NCI-H2227 (cell line): ENCODE results near the gene TRIM46.

Experiments used
- DNase-seq: peaks from one replicate; lab custom pipeline; 2025; ENCODE audit not compliant: unreplicated experiment; lab: John Stamatoyannopoulos, UW

The TRIM46 gene

GRCh38 chr1:155171836-155172731 lies 1.6 kb upstream of the TRIM46 start:
- no peak for DNase-seq

GRCh38 chr1:155172732-155173477 lies 744 bp upstream of the TRIM46 start, which contains the start of gene KRTCAP2:
Gene KRTCAP2, minus strand, starts transcription at chr1:155173304. Its CDS starts 80 bp downstream, at chr1:155173224.
- peak; percentile 98 for DNase-seq

- peak; percentile 90 for DNase-seq
Observed at GRCh38 chr1:155174324-155175280, 953 bp downstream of the TRIM46 start.

DNA sequence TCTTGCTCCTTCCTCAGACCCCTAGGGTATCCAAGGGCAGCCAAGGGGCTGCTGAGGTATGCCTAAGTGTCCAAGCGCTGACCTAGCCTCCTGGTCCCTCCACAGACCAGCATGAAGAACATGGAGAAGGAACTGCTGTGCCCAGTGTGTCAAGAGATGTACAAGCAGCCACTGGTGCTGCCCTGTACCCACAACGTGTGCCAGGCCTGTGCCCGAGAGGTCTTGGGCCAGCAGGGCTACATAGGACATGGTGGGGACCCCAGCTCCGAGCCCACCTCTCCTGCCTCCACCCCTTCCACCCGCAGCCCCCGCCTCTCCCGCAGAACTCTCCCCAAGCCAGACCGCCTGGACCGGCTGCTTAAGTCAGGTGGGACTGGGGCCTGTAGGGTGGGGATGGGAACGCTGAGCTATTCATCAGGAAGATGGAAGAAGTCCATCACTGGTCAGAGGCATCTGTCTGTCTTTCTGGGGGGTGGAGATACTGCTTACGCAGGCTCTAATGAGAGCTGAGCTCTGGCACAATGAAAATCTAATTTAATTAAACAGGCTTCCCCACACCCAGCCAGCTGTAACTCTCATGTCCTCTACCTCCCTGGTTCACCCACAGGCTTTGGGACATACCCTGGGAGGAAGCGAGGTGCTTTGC lies 1.8 kb downstream of the TRIM46 start:
- no peak for DNase-seq

DNA sequence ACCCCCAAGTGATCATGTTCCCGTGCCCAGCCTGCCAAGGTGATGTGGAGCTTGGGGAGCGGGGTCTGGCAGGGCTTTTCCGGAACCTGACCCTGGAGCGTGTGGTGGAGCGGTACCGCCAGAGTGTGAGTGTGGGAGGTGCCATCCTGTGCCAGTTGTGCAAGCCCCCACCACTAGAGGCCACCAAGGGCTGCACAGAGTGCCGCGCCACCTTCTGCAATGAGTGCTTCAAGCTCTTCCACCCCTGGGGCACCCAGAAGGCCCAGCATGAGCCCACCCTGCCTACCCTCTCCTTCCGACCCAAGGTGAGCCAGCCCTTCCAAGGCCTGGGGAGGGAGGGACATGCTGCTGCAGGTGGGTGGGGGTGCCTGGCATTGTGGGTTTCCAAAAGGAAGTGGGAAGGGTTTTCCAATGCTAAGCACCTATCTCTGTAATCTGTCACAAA lies 2.3 kb downstream of the TRIM46 start:
- DNase-seq, result no peak

DNA sequence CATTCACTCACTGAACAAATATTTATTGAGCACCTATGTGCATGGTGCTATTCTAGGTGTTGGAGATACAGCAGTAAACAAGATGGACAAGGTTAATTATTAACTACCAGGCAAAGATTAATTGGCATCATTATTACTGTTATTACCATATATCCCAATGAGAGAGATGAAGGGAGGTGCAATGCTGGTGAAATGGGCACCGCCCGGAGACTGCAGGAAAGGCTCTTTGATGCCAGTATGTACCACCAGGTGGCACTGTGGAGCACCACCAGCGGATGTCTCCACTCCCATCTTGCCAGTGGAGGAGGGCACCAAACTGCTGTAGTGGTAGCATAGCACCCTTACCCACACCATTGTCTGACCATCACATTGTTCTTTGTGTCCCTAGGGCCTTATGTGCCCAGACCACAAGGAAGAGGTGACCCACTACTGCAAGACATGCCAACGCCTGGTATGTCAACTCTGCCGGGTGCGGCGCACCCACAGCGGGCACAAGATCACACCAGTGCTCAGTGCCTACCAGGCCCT lies 3.0 kb downstream of the TRIM46 start:
- DNase-seq, result peak; percentile 86

- DNase-seq, result no peak
Observed at GRCh38 chr1:155177192-155177917, 3.7 kb downstream of the TRIM46 start.

DNA sequence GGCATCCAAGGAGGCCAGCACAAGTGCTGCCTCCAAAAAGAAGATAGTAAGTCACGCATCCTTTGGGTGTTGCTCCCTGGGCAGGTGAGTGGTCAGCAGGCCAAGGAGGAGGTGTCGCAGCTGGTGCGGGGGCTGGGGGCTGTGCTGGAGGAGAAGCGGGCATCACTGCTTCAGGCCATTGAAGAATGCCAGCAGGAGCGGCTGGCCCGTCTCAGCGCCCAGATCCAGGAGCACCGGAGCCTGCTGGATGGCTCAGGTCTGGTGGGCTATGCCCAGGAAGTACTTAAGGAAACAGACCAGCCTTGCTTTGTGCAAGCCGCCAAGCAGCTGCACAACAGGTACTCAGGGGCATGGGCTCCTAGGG lies 4.3 kb downstream of the TRIM46 start:
- DNase-seq, result no peak

DNA sequence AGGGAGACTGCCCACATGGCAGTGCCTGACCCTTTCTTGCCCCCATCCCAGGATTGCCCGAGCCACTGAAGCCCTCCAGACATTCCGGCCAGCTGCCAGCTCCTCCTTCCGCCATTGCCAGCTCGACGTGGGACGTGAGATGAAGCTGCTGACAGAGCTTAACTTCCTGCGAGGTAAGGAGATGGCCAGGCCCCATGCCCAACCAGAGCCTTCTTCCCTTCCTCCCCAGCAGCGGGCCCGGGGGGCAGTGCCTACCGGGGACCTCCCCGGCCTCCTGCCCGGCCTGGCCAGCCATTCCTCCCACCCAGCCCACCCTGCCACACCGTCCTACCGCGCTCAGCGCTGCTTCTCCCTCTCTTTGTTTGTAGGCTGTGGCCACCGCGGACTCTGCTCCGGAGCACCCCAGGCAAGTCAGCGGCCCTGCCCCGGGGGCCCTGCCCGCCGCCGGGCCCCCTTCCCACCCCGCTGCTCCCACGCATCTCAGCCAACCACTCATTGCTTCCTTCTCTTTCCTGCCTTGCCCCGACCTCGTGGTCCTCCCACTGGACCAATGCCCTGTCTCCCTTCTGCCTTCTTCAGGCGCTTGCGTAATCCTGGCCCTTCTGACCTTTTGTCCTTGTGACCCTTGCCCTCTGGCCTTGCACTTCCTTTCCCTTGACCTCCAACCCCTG lies 4.9 kb downstream of the TRIM46 start:
- no peak for DNase-seq

- no peak for DNase-seq
Observed at GRCh38 chr1:155179112-155180031, 5.7 kb downstream of the TRIM46 start.

DNA sequence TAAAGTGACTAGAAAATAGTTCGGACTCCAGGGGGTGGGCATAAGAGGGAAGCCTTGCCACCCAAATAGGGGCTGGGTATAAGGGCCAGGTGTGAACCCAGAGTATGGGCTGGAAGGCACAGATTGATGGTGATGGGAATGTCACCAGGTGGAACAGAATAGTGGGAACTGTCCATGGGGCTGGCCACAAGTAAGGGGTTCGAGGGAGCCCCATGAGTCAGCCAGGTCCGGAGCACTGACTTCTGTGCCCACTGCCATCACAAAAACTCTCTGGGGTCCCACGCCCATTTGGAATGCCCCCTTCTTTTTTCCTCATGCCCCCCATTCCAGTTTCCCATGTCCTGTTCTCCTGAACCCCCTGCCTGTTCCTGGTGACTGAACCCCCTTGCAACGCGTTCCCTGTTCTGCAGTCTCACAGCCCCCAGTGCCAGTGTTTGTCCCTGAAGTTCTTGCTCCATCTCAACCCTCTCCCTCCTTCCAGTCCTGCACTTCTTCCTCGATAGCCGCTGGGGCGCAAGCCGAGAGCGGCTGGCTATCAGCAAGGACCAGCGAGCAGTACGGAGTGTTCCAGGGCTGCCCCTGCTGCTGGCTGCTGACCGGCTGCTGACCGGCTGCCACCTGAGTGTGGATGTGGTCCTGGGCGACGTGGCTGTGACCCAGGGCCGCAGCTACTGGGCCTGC lies 7.9 kb downstream of the TRIM46 start:
- DNase-seq, result no peak

- no peak for DNase-seq
Observed at GRCh38 chr1:155182052-155182550, 8.5 kb downstream of the TRIM46 start.

DNA sequence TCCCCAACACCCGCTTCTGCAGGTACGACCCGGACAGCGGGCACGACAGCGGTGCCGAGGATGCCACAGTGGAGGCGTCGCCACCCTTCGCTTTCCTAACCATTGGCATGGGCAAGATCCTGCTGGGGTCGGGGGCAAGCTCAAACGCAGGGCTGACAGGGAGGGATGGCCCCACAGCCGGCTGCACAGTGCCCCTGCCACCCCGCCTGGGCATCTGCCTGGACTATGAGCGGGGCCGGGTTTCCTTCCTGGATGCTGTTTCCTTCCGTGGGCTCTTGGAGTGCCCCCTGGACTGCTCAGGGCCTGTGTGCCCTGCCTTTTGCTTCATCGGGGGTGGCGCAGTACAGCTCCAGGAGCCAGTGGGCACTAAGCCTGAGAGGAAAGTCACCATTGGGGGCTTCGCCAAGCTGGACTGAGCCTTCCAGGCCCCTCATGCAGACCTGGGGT lies 10.1 kb downstream of the TRIM46 start:
- DNase-seq, result no peak

- no peak for DNase-seq
Observed at GRCh38 chr1:155184351-155184811, 10.7 kb downstream of the TRIM46 start.

GRCh38 chr1:155184835-155185782 lies 11.5 kb downstream of the TRIM46 start:
- no peak for DNase-seq

DNA sequence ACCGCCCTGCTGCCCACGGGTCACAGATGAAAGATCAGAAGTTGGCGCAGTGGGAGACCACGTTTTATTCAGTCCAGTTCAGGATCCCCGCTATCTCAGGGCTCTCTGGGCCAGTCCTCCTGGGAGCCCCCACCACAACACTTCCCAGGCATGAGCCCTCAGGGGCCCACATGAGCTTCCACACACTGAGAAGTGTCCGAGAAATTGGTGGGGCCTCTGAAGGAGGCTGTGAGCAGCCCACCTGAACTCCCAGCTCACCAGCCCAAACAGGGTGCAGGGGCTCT lies 12.1 kb downstream of the TRIM46 start:
- DNase-seq, result no peak
